Glutamatergic neuron (in vitro differentiated cells): ENCODE results near the gene ZDHHC24. TPM values are rescaled to one million over a fixed set of nuclear protein-coding genes. Genes with fewer than 3 reads are reported as not detected.
"Not testable (repeated sequence)": the region's sequence is repeated elsewhere in the genome, so short reads cannot be mapped to it uniquely, and the experiment has no call there.

Experiments used
- DNase-seq: peaks from one replicate; pipeline ENCODE4 v3.0.0; 2022
- H3K27ac Mint-ChIP-seq: one replicate; pipeline ENCODE4 v1.8.0; 2020; ENCODE audit warnings: mild to moderate bottlenecking, mixed read lengths, inconsistent platforms; ENCODE audit not compliant: unreplicated experiment
- H3K27me3 Mint-ChIP-seq: one replicate; pipeline ENCODE4 v1.8.0; 2020; ENCODE audit warnings: mild to moderate bottlenecking, moderate library complexity, mixed read lengths, inconsistent platforms; ENCODE audit not compliant: unreplicated experiment
- H3K36me3 Mint-ChIP-seq: one replicate; pipeline ENCODE4 v1.8.0; 2020; ENCODE audit warnings: mild to moderate bottlenecking, mixed read lengths, inconsistent platforms; ENCODE audit not compliant: unreplicated experiment
- H3K4me1 Mint-ChIP-seq: one replicate; pipeline ENCODE4 v1.8.0; 2020; ENCODE audit warnings: mild to moderate bottlenecking, low read depth, mixed read lengths, inconsistent platforms; ENCODE audit not compliant: unreplicated experiment
- H3K4me3 Mint-ChIP-seq: one replicate; pipeline ENCODE4 v1.8.0; 2020; ENCODE audit warnings: mild to moderate bottlenecking, mixed read lengths, inconsistent platforms; ENCODE audit not compliant: unreplicated experiment
- H3K9me3 Mint-ChIP-seq: one replicate; pipeline ENCODE4 v1.8.0; 2020; ENCODE audit warnings: mild to moderate bottlenecking, moderate library complexity, mixed read lengths, inconsistent platforms; ENCODE audit not compliant: unreplicated experiment
- total RNA-seq: library from RNA; stranded (reverse); fragmentation: NEBNext Ultra II Directional; extraction: Animal tissue kit (Norgen Biotek cat#: 25700); gene quantifications from one replicate; pipeline ENCODE4 v1.2.1, GENCODE V29; 2021; ENCODE audit not compliant: unreplicated experiment
- TF ChIP-seq, protein P1 (sequence below): fragments of 200-600 bp; sonication (generic); IDR thresholded peaks from one replicate; pipeline ENCODE4 v1.5.0; 2021; ENCODE audit not compliant: partially characterized antibody, unreplicated experiment

ZDHHC24 gene
- total RNA-seq, 1 donor from 2014 or later: 11.5 TPM

DNA sequence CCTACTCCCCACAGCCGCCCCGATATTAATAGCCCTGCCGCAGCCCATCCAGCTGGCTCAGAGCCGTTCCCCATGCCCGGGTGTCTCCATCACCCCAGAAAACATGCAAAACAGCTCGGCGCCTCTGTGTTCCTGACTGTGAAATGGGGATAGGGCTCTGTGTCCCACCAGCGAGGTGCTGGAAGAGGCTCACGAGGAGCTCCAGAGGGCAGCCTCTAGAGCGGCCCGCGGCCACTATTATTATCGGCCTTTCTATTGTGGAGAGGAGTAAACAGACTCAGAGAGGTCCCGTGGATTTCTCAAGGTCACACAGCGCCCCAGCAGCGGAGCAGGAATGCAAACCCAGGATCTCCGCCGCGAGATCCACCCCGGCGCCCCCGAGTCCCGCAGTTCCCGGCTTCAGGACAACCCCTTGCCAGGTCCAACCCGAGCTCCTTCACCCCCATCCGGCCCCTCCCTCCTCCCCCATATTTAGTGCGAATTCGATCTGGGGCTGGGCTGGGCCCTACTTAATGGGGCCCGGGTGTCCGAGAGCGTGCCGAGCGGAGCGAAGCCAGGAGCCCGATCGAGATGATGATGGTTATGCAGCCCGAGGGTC is 619 bp upstream of the ZDHHC24 start, which contains the start of gene ACTN3:
ACTN3 (plus strand) TSS at position 536 of the 598 bp plus-strand sequence; CDS start at position 571, 35 bp downstream.
- peak; percentile 32 for DNase-seq
- peaks cover 29% of the 10 kb centered on the region for H3K4me1 Mint-ChIP-seq
- peak within 1 kb of the TSS; percentile 71 for H3K4me3 Mint-ChIP-seq
- peaks cover 4% of the 10 kb centered on the region for H3K36me3 Mint-ChIP-seq
- peaks cover 11% of the 10 kb centered on the region for H3K9me3 Mint-ChIP-seq
- TF ChIP-seq, protein P1, sequence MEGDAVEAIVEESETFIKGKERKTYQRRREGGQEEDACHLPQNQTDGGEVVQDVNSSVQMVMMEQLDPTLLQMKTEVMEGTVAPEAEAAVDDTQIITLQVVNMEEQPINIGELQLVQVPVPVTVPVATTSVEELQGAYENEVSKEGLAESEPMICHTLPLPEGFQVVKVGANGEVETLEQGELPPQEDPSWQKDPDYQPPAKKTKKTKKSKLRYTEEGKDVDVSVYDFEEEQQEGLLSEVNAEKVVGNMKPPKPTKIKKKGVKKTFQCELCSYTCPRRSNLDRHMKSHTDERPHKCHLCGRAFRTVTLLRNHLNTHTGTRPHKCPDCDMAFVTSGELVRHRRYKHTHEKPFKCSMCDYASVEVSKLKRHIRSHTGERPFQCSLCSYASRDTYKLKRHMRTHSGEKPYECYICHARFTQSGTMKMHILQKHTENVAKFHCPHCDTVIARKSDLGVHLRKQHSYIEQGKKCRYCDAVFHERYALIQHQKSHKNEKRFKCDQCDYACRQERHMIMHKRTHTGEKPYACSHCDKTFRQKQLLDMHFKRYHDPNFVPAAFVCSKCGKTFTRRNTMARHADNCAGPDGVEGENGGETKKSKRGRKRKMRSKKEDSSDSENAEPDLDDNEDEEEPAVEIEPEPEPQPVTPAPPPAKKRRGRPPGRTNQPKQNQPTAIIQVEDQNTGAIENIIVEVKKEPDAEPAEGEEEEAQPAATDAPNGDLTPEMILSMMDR: no peak
- peaks cover 11% of the 10 kb centered on the region for H3K27me3 Mint-ChIP-seq
- H3K27ac Mint-ChIP-seq: peak within 1 kb of the TSS; percentile 68

- Mint-ChIP-seq H3K27ac (peak overlapping the region; percentile 85), H3K27me3 (peaks cover 11% of the 10 kb centered on the region), H3K4me3 (peak overlapping the region; percentile 82), H3K9me3 (peaks cover 13% of the 10 kb centered on the region), H3K4me1 (peaks cover 29% of the 10 kb centered on the region)
- not testable (repeated sequence) for DNase-seq, H3K36me3 Mint-ChIP-seq
Observed at GRCh38 chr11:66544952-66545351, 896 bp downstream of the ZDHHC24 start.

DNA sequence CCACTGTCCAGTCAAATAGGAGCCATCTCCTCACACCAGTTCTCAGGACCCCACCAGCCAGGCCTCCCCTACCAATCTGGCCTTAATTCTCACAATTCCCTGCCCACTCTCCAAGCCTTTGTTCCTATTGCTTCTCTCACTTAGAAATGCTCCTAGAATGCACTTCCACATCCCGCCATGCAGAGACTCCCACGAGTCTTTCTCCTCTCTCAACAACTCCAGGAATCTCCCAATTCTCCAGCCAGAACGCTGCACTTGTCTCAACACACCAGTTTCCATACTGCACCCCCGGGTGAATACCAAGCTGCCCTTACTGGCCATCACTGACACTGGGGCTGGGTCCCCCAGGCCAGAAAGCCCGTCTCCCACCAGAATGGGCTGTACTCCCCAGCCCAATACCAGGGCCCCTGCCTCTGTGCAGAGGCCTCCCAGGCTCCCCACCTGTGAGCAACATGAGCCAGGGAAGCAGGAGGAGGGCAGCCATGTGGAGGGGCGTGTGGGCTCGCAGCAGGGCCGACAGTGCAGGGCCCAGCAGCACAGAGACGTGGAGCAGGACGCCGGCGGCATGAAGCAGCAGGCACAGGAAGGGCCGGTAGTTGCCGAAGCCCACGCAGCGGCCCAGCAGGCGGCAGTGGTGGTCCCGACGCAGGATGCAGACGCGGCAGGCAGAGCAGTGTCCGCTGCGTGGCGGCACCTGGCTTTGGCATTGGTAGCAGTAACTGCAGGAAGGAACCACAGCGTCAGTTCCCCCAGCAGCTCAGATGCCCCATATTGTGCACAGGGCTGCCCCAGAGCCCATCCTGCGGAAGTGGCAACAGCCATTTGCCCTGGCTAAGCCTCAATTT is 2.4 kb downstream of the ZDHHC24 start:
- H3K9me3 Mint-ChIP-seq: peaks cover 13% of the 10 kb centered on the region
- TF ChIP-seq, protein P1: peak; percentile 32
- peak; percentile 82 for DNase-seq
- peak overlapping the region; percentile 10 for H3K27ac Mint-ChIP-seq
- H3K27me3 Mint-ChIP-seq: peaks cover 9% of the 10 kb centered on the region
- H3K36me3 Mint-ChIP-seq: peaks cover 4% of the 10 kb centered on the region
- H3K4me1 Mint-ChIP-seq: peaks cover 22% of the 10 kb centered on the region
- peak overlapping the region; percentile 71 for H3K4me3 Mint-ChIP-seq

DNA sequence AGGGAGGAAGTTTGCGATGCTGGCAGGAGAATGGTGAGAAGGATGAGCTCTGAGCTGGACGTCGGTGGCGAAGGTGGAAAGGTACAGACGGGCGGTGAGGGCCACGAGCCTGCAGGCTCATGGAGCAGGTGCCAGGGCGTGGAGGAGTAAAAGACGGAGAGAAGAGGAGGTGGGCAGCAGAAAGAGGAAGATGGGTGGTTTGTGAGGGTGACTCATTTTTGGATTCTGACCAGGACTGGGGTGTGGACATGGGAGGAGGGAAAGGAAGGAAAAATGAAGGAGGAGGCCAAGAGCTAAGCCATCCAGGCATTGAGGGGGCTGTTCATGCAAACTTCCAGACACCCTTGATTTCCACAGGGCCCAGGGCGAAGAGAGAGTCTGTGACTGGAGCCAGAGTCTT is 3.5 kb downstream of the ZDHHC24 start:
- DNase-seq: no peak
- peaks cover 16% of the 10 kb centered on the region for H3K4me1 Mint-ChIP-seq
- peaks cover 13% of the 10 kb centered on the region for H3K27me3 Mint-ChIP-seq
- peak overlapping the region; percentile 1 for H3K4me3 Mint-ChIP-seq
- H3K36me3 Mint-ChIP-seq: peaks cover 4% of the 10 kb centered on the region
- peak overlapping the region; percentile 16 for H3K27ac Mint-ChIP-seq
- H3K9me3 Mint-ChIP-seq: peaks cover 13% of the 10 kb centered on the region
- TF ChIP-seq, protein P1: no peak

DNA sequence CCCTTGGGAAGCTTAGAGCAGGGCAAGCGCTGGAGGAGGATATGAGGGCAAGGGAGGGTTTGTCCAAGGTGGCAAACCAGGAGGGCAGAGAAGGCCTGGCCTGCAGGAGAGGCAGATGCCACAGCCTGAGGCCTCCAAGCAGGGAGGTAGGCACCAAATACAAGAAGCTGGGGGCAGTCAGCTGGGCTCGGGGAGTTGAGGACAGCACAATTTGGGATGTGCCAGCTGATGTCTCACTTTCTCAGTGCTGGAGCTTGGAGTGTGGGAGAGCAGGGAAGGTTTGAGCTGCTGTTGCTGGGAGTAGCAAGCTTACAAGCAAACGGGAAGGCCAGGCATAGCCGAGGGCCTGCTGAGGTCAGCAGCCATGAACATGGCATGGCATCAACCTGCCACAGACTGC is 4.0 kb downstream of the ZDHHC24 start:
- peaks cover 15% of the 10 kb centered on the region for H3K4me1 Mint-ChIP-seq
- peaks cover 14% of the 10 kb centered on the region for H3K27me3 Mint-ChIP-seq
- no peak overlapping the region for H3K4me3 Mint-ChIP-seq
- peaks cover 4% of the 10 kb centered on the region for H3K36me3 Mint-ChIP-seq
- DNase-seq: no peak
- no peak overlapping the region for H3K27ac Mint-ChIP-seq
- peaks cover 13% of the 10 kb centered on the region for H3K9me3 Mint-ChIP-seq
- TF ChIP-seq, protein P1: no peak

DNA sequence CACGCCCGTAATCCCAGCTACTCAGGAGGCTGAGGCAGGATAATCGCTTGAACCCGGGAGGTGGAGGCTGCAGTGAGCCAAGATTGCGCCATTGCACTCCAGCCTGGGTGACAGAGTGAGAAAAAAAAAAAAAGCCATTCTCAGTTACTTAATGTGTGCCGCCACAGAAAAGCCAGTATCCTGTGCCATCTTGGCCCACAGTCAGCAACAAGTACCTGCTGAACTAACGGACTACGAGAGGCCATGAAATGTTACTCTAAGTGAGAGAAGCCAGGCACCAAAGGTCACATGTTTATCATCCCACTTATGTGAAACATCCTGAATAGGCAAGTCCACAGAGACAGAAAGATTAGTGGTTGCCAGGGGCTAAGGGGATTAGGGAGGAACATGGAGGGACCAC is 5.2 kb downstream of the ZDHHC24 start:
- Mint-ChIP-seq H3K9me3 (peaks cover 13% of the 10 kb centered on the region), H3K4me1 (peaks cover 15% of the 10 kb centered on the region), H3K27me3 (peaks cover 12% of the 10 kb centered on the region)
- not testable (repeated sequence) for H3K27ac Mint-ChIP-seq, DNase-seq, H3K36me3 Mint-ChIP-seq, H3K4me3 Mint-ChIP-seq
